HL-60 (cell line): ENCODE measurements around the gene TRMT44.

Experiments
- DNase-seq, 2 experiments: peaks; one replicate each; pipeline ENCODE4 v3.0.0-alpha.2; 2010 to 2020; ENCODE audit warnings: low read depth in 1 of 2, low spot score in 1 of 2
- H3K27ac ChIP-seq: fragments of 250-450 bp; sonication (Bioruptor Pico); replicated peaks from 2 replicates; pipeline ENCODE4 v1.5.1; 2020; ENCODE audit warnings: mild to moderate bottlenecking, moderate library complexity
- H3K27me3 ChIP-seq: fragments of 250-450 bp; sonication (Bioruptor Pico); 2 replicates; pipeline ENCODE4 v1.5.1; 2021; ENCODE audit warnings: mild to moderate bottlenecking, moderate library complexity; ENCODE audit not compliant: insufficient read depth, poor library complexity, severe bottlenecking
- H3K4me3 ChIP-seq: replicated peaks from 2 replicates; pipeline ENCODE4 v1.5.1; 2011; ENCODE audit warnings: mild to moderate bottlenecking, control low read depth, low read length; ENCODE audit not compliant: insufficient read depth
- CTCF ChIP-seq: IDR thresholded peaks from one replicate; pipeline ENCODE4 v1.5.1; 2011; ENCODE audit warnings: low read length, control low read depth, inconsistent platforms; ENCODE audit not compliant: insufficient read depth
- GABPA ChIP-seq: IDR thresholded peaks from 2 replicates; pipeline ENCODE4 v1.6.1; 2012; ENCODE audit warnings: low read depth
- POLR2AphosphoS5 ChIP-seq: IDR thresholded peaks from 2 replicates; pipeline ENCODE4 v1.6.1; 2012; ENCODE audit warnings: low read depth
- REST ChIP-seq: IDR thresholded peaks from 2 replicates; pipeline ENCODE4 v1.6.1; 2012; ENCODE audit warnings: low read depth; ENCODE audit not compliant: insufficient replicate concordance
- SPI1 ChIP-seq: IDR thresholded peaks from 2 replicates; pipeline ENCODE4 v1.6.1; 2012; ENCODE audit warnings: low read depth, mild to moderate bottlenecking, borderline replicate concordance

TRMT44 gene

GRCh38 chr4:8509311-8509950 is 68.9 kb downstream of the TRMT44 start:
- no peak overlapping the region for H3K27ac ChIP-seq
- H3K4me3 ChIP-seq: no peak overlapping the region
- TF ChIP-seq POLR2AphosphoS5: no peak
- no peak for TF ChIP-seq GABPA
- no peak for TF ChIP-seq SPI1
- no peak for TF ChIP-seq CTCF
- no peak for TF ChIP-seq REST
- H3K27me3 ChIP-seq: no peaks in the 10 kb centered on the region
- DNase-seq: no peak

- H3K27ac ChIP-seq: no peak overlapping the region
- H3K4me3 ChIP-seq: no peak overlapping the region
- H3K27me3 ChIP-seq: no peaks in the 10 kb centered on the region
- DNase-seq: no peak
- TF ChIP-seq REST (no peak), GABPA (no peak), POLR2AphosphoS5 (no peak), SPI1 (no peak), CTCF (no peak)
Observed at GRCh38 chr4:8510191-8510590, 69.6 kb downstream of the TRMT44 start.

- DNase-seq: no peak
- no peak overlapping the region for H3K4me3 ChIP-seq
- no peak for TF ChIP-seq REST
- no peak for TF ChIP-seq GABPA
- no peak for TF ChIP-seq CTCF
- no peak for TF ChIP-seq SPI1
- no peaks in the 10 kb centered on the region for H3K27me3 ChIP-seq
- no peak overlapping the region for H3K27ac ChIP-seq
Observed at GRCh38 chr4:8510611-8511285, 70.2 kb downstream of the TRMT44 start.
